Stimulated activated CD8-positive, alpha-beta memory T cell treated with anti-CD3 and anti-CD28 coated beads, Interleukin-15, amount 100 ng/mL, for 1 hour (primary cell): ENCODE results near the gene TMEM63A.
A peak's percentile ranks its signal among the peaks of the same experiment; 100 is the strongest.
"Not testable (repeated sequence)": the region's sequence is repeated elsewhere in the genome, so short reads cannot be mapped to it uniquely, and the experiment has no call there.

Experiments used
- DNase-seq: peaks from one replicate; pipeline ENCODE4 v3.0.0-alpha.2; 2020; ENCODE audit warnings: low read depth

TMEM63A gene

GRCh38 chr1:225881959-225882693 is at the start of gene TMEM63A:
TSS of gene TMEM63A (minus strand) at chr1:225882380. CDS start at chr1:225877580, 4,800 bp downstream.
- DNase-seq = peak; percentile 85

- no peak for DNase-seq
Measured at GRCh38 chr1:225931270-225932136, 49.3 kb upstream of the TMEM63A start.

GRCh38 chr1:225930566-225930965 is 48.4 kb upstream of the TMEM63A start:
- no peak for DNase-seq

DNA sequence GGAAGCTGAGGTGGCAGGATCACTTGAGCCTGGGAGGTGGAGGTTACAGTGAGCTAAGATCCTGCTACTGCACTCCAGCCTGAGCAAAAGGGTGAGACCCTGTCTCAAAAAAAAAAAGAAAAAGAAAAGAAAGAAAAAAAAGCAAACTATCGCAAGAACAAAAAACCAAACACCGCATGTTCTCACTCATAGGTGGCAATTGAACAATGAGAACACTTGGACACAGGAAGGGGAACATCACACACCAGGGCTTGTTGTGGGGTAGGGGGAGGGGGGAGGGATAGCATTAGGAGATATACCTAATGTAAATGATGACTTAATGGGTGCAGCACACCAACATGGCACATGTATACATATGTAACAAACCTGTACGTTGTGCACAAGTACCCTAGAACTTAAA is 47.3 kb upstream of the TMEM63A start:
- not testable (repeated sequence) for DNase-seq

DNA sequence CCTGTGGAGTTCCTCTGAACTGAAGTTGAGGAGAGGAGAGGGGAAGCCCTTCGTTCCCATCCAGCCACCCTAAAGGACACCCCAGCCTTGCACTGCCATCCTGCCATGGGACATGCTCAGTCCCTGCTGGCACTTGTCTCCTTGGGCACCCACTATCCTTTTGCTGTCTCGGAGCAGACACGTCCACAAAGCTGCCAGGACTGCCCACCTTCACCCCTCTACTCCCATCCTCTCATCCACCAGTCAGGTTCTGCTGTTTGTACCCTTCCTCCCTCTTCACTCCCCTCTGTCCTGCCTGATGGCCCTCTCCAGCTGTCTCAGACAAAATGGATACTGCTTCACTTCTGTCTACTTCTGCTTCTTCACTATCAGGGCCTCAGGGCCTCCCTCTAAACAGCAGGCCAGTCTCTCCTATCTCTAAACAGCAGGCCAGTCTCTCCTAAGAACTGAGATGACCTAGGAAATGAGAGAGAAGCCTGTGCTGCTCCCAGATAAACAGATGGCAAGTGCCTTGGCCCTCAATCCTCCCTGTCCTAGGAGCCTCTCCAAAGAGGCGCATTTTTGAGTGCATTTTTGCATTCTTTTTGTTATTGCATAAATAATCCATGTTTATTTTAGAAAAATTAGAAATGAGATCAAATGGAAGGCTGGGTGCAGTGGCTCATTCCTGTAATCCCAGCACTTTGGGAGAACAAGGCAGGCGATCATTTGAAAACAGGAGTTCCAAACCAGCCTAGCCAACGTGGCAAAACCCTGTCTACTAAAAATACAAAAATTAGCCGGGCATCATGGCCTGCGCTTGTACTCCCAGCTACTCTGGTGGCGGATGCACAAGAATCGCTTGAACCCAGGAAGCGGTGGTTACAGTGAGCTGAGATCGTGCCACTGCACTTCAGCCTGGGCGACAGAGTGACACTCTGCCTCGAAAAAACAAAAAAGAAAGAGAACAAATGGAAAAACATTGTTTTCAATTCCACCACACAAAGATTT is 46.3 kb upstream of the TMEM63A start:
- DNase-seq = no peak

GRCh38 chr1:225926551-225927113 is 44.5 kb upstream of the TMEM63A start:
- no peak for DNase-seq

GRCh38 chr1:225923692-225924555 is 41.7 kb upstream of the TMEM63A start, which contains the start of gene PYCR2:
TSS of gene PYCR2 (minus strand) at chr1:225924250. CDS start at chr1:225924110, 140 bp downstream.
- peak; percentile 84 for DNase-seq

DNA sequence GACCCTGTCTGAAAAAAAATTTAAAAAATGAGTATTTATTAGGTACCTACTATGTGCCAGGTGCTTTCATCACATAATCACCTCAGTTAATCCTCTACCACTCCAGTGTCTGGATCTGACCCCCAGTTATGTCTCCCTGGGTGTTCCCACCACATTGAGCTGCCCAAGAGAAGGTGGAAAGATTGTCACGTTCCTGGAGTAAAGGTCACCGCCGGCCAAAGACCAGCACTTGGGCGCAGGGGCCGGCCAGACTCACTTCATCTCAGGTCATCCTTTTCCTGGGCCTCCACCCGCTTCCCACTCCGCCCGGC is 41.2 kb upstream of the TMEM63A start:
- DNase-seq = no peak

GRCh38 chr1:225921734-225922709 is 39.8 kb upstream of the TMEM63A start:
- no peak for DNase-seq

DNA sequence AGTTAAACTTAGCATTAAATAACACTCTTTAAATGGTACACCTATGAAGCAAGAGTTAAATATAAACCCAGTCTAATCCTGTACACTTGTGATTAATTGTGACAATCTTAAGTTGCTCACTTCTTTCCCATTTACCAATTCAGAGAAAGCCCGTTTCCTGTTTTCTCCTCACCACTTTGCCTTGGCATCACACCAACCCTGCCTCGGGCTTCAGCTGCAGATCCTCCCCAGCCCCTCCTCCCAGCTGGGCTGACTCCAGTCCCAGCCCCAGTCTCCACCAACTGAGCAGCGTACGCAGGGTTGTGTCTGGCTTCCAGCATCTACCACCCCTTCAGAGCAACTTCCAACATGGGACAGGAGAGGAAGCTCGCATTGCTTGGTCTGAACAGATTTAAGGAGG is 37.7 kb upstream of the TMEM63A start:
- no peak for DNase-seq

GRCh38 chr1:225918280-225918679 is 36.1 kb upstream of the TMEM63A start:
- DNase-seq = no peak

DNA sequence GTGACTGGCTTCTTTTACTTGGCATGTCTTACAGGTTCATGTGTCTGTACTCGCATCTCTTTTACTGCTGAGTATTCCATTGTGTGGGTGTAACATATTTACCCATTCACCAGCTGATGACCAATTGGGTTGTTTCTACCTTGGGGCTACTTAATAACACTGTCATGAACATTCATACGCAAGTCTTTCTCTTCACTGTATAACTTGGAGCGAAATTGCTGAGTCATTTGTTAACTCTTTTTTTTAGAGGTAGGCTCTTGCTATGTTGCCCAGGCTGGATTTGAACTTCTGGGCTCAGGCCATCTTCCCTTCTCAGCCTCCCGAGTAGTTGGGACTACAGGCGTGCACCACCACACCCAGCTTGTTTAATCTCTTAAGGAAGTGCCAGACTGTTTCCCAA is 35.4 kb upstream of the TMEM63A start:
- DNase-seq = no peak

GRCh38 chr1:225917101-225917500 is 34.9 kb upstream of the TMEM63A start:
- no peak for DNase-seq

GRCh38 chr1:225915538-225915991 is 33.4 kb upstream of the TMEM63A start:
- no peak for DNase-seq

- DNase-seq = no peak
Measured at GRCh38 chr1:225914947-225915346, 32.8 kb upstream of the TMEM63A start.

- DNase-seq = no peak
Measured at GRCh38 chr1:225914391-225914790, 32.2 kb upstream of the TMEM63A start.

GRCh38 chr1:225911191-225912130 is 29.3 kb upstream of the TMEM63A start:
- peak; percentile 52 for DNase-seq

DNA sequence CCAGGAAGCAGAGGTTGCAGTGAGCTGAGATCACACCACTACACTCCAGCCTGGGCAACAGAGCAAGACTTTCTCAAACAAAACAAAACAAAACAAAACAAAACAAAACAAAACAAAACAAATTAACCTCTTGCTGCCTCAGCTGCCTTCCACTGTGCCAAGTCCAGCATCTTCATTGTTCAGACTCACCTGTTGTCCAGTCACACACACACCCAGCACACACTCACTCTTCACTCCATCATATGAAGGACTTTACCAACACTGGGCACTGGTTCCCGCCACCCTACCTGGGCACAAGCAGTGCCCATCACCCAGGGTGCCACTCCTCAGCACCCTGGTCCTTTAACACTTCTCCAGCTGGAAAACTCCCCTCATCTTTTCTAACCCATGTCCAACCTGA is 27.3 kb upstream of the TMEM63A start:
- DNase-seq = no peak
